Neuron (in vitro differentiated cells): ENCODE results near the gene IL1RN.

ENCODE experiments used
- H2AFZ ChIP-seq: one replicate; pipeline ENCODE4 v1.6.1; 2013; ENCODE audit warnings: low read depth, mild to moderate bottlenecking, inconsistent platforms, low read length, moderate library complexity
- H3K27me3 ChIP-seq: one replicate; pipeline ENCODE4 v1.6.1; 2013; ENCODE audit warnings: low read length; ENCODE audit not compliant: insufficient read depth
- H3K36me3 ChIP-seq: one replicate; pipeline ENCODE4 v1.6.1; 2013; ENCODE audit warnings: low read length; ENCODE audit not compliant: insufficient read depth
- H3K4me1 ChIP-seq: one replicate; pipeline ENCODE4 v1.6.1; 2013; ENCODE audit warnings: low read length; ENCODE audit not compliant: insufficient read depth
- H3K4me3 ChIP-seq: 2 replicates; pipeline ENCODE4 v1.5.1; 2013; ENCODE audit warnings: mild to moderate bottlenecking, low read length, moderate library complexity
- H3K9me3 ChIP-seq: one replicate; pipeline ENCODE4 v1.6.1; 2013; ENCODE audit warnings: low read length

IL1RN gene

DNA sequence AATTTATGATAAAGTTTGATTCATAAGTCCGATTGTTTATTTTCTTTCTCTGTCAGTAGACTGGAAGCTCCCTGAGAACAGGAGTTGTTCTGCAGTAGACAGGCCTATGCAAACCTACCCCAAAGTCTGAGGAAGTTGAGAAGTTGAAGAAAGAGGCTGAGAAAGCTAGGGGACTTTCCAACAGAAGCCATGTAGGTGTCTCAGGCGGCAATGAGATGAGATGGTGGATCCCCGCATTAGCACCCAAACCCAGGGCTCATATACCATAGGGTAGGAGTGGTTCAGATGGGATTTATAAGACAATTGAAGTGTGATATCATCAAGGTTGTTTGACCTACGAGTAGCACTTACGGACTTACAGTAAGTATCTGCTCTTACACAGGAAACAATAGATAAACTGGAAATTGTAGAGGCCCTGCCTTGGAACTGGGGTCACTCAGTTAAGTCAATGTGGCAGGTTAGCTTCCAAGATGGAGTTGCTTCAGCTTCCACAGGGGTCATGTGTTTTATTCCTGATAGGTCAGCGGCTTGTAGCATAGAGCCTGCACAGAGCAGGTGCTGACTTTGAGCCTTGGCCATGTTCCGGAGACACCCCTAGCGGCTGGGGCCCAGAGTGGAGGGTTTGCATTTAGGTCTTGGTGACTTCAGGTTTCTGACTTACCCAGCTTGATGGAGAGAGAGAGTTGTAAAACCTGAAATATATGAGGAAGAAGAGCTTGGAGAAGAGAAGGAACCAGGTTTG, 44.1 kb downstream of the IL1RN start:
- Histone ChIP-seq H3K36me3 (no peaks in the 10 kb centered on the region), H3K9me3 (no peaks in the 10 kb centered on the region), H3K4me3 (no peak overlapping the region), H3K27me3 (no peaks in the 10 kb centered on the region), H3K4me1 (no peaks in the 10 kb centered on the region), H2AFZ (no peak overlapping the region)

DNA sequence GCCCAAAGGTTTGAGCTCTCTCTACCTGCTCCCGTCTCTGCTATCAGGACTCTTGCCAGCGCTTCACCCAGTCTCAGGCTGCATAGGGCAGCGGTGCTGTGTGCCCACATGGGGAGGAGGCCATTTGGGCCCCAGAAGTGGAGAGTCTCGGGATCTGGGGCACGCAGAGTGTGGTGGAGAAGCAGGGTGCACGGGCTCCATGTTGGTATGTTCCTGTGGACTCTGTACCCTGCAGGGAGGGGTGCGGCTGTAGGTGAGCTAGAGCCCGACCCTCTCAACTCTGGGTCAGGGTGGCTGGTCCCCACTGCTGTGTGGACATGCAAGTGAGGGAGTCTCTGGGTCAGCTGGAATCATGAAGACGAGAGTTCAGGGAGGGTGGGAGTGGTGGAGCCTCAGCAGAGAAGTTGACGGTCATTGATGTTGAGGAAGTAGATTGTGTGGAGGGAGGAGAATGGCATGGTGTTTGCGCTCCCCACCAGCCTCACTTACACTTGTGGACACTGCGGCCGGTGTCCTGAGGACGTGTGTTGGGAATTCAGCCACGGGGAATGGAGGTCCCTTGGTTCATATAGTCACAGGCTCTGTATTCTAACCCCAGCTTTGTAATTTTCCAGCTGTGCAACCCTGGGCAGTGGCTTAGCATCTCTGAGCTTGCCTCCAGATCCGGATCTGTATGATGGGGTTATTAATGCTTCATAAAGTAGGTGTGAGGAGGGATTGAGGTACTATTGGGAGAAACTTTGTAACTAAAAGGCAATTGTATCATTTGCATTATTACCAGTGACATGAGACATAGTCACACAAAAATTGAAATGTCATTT, 45.5 kb downstream of the IL1RN start:
- no peak overlapping the region for H2AFZ ChIP-seq
- no peaks in the 10 kb centered on the region for H3K4me1 ChIP-seq
- H3K4me3 ChIP-seq, result no peak overlapping the region
- H3K27me3 ChIP-seq, result no peaks in the 10 kb centered on the region
- H3K36me3 ChIP-seq, result no peaks in the 10 kb centered on the region
- no peaks in the 10 kb centered on the region for H3K9me3 ChIP-seq

DNA sequence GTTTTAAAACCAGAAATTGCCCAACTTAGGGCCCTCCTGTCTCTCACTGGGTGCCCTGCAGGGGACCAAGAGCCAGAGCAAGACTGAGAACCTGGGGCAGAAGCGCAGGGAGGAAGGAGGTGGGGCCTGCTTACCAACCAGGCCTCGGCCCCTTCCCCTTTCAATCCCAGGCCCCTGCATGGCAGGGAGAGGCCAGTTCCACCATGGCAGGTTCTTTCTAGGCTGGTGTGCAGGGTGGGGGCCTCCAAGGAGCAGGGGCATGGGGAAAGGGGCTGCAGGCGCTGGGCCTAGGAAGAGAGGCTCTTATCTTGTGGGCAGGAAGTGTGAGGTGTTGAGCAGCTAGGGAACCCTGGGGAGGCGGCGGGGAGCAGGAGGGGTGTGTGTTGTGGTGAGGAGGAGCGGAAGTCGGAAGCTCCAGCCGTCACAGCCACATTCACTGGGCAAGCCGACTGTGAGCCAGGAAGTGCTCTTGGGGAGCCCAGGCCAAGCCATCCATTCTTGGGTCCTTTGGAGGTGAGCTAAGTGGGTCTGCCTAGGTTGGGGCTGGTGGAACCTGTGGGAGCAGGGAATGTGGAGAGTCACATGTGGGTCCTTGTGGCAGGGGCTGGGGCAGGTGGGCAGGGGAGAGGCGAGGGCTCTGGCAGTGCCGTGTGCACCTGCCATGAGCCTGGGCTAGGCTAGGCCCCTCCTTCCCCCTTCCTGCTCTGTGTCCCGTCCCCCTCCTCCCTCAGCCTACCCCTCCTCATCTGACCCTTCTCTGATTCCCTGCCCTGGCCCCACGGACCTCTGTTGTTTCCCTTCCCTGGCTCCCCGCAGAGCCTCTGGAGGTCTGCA, 46.4 kb downstream of the IL1RN start, which contains the start of gene PSD4:
Gene PSD4 (plus strand): TSS at position 430 of the 834 bp plus-strand sequence. CDS start 8,486 bp downstream, outside the sequence.
- no peaks in the 10 kb centered on the region for H3K36me3 ChIP-seq
- no peaks in the 10 kb centered on the region for H3K4me1 ChIP-seq
- no peaks in the 10 kb centered on the region for H3K9me3 ChIP-seq
- H2AFZ ChIP-seq, result no peak within 1 kb of the TSS
- H3K27me3 ChIP-seq, result no peaks in the 10 kb centered on the region
- H3K4me3 ChIP-seq, result no peak within 1 kb of the TSS

DNA sequence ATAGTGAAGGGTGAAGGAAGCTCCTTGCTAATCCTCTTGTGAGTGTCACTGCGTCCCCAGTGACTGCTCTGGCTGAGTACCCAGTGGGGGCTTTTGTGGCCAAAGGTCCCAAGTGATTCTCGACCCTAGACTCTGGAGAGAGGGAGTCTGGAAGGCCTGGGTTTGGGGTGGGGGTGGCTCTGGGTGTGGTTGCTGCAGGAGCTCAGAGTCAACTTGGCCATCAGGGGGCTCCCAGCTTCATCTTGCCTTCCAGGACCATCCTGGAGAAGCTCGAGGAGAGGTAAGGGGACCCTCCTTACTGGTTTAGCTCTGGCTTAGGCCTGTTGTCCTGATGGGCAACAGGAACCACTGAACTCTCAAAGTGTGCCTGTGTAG, 47.0 kb downstream of the IL1RN start:
- Histone ChIP-seq H3K4me1 (no peaks in the 10 kb centered on the region), H3K27me3 (no peaks in the 10 kb centered on the region), H3K36me3 (no peaks in the 10 kb centered on the region), H3K9me3 (no peaks in the 10 kb centered on the region), H2AFZ (no peak overlapping the region), H3K4me3 (no peak overlapping the region)

DNA sequence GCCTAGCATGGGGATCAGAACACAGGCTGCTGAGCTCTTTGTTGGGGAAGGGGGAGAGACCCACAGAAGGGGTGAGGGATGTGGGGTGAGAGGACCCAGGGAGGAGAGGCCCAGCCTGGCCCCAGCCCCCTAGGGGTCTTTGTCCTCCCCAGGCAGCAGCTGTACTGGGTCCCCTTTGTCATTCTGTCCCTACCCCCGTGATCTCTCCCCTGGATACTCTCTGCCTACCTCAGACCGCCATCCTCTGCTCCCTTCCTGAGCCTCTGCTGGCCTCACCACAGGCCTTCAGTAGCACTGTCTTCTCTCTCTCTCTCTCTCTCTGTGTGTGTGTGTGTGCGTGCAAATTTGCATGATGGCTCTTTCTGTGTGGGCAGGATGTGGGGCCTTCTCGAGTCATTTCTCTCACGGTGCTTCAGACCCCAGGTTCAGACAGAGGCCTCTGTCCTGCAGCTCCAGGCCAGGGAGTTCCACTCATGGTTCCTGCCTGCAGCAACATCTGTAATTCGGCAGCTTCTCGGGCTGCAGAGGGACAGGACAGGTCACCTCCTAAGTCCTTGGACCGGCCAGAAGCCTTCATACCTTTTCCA, 47.7 kb downstream of the IL1RN start:
- Histone ChIP-seq H3K4me3 (no peak overlapping the region), H3K27me3 (no peaks in the 10 kb centered on the region), H3K4me1 (no peaks in the 10 kb centered on the region), H3K36me3 (no peaks in the 10 kb centered on the region), H3K9me3 (no peaks in the 10 kb centered on the region), H2AFZ (no peak overlapping the region)

DNA sequence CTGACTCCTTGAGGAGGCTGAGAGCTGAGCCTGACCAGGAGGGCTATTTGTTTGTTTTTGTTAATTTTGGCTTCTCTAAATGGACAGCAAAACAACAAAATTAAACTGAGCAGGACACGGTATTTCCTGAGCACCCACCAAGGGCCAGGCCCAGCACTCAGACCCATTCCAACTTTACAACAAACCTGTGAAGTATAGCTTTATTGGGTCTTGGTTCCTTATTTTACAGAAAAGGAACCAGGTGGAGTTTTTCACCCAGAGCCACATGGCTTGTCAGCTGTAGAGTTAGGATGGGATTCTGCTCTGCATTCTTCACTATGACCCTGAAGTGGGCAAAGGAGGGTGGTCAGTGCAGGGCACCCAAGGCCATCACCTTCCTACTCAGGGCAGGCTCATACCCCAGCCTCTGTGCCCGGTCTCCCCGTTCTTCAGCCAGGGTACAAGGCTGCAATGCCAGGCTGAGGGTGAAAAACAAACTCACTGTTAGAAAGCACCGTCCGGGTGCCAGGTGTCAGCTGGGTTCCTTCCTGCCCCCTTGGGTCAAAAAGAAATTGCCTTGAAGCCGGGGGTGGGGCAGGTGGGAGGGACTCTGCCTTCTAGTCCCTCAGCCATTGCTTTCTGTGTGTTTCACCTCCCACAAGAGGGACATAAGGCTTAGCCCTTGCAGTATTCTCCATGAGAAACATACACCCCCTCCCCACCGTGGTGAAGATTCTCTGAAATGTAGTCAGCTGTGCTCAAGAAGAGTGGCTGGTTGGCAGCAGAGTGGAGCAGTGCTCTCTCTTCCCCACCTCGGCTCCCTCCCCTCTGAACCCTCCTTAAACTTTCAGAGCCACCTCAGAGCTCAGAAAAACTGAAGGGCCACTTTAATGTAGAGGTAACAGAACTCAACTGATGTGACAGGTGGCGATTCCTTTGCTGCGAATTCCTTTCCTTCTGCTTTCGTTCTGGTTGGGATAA, 48.6 kb downstream of the IL1RN start:
- no peaks in the 10 kb centered on the region for H3K4me1 ChIP-seq
- no peaks in the 10 kb centered on the region for H3K9me3 ChIP-seq
- H3K4me3 ChIP-seq, result no peak overlapping the region

DNA sequence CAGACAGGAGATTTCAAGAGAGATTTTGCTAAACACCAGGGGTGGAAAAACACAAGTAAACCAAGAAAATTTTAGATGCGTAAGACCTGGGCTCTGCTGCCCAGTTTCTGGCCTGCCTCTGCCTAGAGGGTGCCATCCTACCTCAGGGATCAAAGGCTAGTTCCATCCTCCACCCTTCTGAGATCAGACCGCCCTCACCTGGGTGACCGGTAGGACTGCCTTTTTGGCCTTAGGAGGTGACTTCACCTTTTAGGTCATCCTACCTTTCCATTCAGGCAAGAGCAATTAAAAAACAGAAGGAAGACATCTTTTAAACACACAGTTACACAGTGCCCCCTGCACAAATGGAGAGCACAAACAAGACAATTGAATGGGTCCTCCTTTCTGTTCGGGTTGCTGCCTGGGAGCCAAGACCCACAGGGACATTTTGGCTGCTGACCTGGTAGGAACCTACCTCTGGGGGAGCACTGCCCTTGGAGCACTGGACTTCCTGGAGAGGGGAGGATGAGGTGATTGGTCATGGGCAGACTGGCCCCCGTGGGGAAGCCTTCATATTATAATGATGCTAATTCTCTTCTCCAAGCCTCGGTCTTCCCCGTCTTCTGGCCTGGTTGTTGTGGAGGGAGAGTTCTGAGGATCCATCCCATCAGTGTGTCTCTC, 49.4 kb downstream of the IL1RN start:
- Histone ChIP-seq H3K4me3 (no peak overlapping the region), H3K27me3 (peaks cover 5% of the 10 kb centered on the region), H3K36me3 (no peaks in the 10 kb centered on the region), H3K4me1 (no peaks in the 10 kb centered on the region), H2AFZ (no peak overlapping the region), H3K9me3 (no peaks in the 10 kb centered on the region)

More for the DNA sequence above, 48.6 kb downstream of the IL1RN start:
- Histone ChIP-seq H3K36me3 (no peaks in the 10 kb centered on the region), H3K27me3 (no peaks in the 10 kb centered on the region), H2AFZ (no peak overlapping the region)

DNA sequence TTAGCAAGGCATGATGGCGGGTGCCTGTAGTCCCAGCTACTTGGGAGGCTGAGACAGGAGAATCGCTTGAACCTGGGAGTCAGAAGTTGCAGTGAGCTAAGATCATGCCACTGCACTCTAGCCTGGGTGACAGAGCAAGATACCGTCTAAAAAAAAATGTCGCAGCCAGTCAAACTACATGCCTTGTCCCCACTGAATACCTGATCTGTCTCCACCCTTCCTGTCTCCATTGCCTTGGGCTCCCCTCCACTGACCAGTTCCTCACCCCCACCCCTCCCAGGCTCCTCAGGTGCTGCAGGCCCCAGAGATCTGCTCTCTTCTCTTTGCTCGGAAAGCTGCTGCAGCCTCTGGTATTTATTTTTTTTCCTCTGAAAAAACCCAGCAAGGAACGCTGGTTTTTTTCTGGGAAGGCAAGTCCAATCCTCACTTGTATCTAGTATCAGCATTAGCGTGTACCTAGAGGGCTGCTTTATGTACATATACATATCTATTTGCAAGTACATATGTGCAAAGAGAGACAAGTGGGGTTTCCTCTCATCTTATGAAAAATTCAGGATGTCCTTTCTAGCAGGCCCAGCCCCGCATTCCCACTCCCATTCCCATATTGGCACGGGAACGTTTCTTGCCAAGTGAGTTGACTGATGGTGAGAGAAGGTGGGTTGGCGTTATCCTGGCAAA, 50.8 kb downstream of the IL1RN start:
- no peaks in the 10 kb centered on the region for H3K9me3 ChIP-seq
- H3K27me3 ChIP-seq, result peaks cover 5% of the 10 kb centered on the region
- no peaks in the 10 kb centered on the region for H3K36me3 ChIP-seq
- H3K4me3 ChIP-seq, result no peak overlapping the region
- H2AFZ ChIP-seq, result no peak overlapping the region
- H3K4me1 ChIP-seq, result no peaks in the 10 kb centered on the region

DNA sequence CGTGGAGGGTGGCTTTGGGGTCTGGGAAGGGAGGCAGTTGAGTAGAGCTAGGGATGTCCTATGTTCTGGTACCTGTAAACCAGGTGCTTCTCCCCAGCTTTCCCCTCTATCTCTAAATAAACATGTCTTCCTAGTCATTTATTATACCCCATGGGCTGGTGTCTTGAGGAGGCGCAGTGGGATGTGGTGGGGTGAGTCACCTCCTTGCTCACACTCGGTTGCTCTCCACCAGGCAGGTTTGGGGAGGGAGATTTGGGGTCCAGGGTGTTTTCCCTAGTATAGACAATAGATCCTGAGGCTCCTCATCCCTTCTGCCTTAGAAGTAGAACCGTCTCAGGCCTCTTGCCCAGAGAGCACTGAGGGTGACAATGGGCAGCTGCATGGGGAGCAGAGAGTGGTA, 51.5 kb downstream of the IL1RN start:
- H3K36me3 ChIP-seq, result no peaks in the 10 kb centered on the region
- no peak overlapping the region for H2AFZ ChIP-seq
- H3K4me3 ChIP-seq, result no peak overlapping the region
- no peaks in the 10 kb centered on the region for H3K4me1 ChIP-seq
- peaks cover 5% of the 10 kb centered on the region for H3K27me3 ChIP-seq
- no peaks in the 10 kb centered on the region for H3K9me3 ChIP-seq

DNA sequence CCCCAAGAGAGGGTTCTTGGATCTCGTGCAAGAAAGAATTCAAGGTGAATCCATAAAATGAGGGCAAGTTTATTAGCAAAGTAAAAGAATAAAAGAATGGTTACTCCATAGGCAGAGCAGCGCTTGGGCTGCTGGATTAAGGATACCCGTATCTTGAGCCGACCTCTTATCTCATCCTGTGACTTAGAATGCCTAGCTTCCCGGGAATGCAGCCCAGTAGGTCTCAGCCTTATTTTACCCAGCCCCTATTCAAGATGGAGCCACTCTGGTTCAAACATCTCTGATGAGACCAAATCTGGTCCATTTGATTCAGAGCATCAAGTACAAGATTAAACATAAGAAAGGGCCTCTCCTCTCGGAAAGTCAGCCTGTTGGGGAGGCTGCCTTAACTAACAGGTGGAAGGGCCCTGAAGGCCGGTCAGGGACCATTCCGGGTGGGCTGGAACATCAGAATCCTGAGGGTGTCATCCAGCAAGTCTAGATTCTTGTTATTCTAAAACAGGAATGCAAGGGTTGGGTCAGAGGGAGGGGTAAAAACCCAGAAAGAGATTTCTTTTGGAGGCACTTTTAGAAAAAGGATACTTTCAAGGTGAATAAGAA, 52.1 kb downstream of the IL1RN start:
- Histone ChIP-seq H3K9me3 (no peaks in the 10 kb centered on the region), H3K4me1 (no peaks in the 10 kb centered on the region), H2AFZ (no peak overlapping the region), H3K36me3 (no peaks in the 10 kb centered on the region), H3K27me3 (peaks cover 5% of the 10 kb centered on the region), H3K4me3 (no peak overlapping the region)
